Measurements from ENCODE around the gene HDAC4.

The HDAC4 gene

DNA sequence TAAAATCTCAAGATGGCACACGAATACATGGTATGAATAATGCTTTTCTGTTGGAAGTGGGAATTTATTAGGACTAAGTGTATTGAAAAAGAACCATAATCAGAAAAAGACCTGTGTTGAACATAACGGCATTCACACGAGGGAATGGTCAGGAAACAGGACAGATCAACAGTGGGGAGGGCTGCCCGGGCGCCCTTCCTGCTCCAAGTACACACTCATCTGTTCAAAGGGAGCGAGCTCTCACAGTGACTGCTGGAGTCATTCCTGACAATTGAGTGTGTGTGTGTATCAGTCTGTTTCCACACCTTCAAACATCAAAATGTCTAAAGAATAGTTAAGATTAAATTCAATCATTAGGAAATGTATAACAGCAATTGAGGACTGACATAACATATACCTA, 167.2 kb downstream of the HDAC4 start:
- DNase-seq, result no peak

DNA sequence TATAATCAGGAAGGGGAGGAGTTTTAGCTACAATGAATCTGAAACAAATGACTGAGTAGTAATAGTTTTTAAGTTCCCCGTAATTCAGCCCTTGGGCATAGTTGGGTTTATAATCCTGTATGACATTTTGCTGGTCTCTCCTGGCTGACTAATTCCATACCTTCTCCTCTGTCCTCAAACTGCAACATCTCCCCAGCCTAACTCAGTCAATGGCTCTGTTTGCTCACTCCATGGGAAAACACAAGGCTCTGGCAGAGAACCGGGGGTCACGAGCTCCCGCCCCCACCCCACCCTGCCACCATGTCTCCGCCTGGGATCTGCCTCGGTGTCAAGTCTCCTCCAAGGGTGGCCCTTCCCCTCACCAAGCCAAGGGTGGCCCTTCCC, 168.6 kb downstream of the HDAC4 start:
- DNase-seq, result no peak

GRCh38 chr2:239231231-239232194, 169.3 kb downstream of the HDAC4 start:
- DNase-seq, result peak; percentile 53

DNA sequence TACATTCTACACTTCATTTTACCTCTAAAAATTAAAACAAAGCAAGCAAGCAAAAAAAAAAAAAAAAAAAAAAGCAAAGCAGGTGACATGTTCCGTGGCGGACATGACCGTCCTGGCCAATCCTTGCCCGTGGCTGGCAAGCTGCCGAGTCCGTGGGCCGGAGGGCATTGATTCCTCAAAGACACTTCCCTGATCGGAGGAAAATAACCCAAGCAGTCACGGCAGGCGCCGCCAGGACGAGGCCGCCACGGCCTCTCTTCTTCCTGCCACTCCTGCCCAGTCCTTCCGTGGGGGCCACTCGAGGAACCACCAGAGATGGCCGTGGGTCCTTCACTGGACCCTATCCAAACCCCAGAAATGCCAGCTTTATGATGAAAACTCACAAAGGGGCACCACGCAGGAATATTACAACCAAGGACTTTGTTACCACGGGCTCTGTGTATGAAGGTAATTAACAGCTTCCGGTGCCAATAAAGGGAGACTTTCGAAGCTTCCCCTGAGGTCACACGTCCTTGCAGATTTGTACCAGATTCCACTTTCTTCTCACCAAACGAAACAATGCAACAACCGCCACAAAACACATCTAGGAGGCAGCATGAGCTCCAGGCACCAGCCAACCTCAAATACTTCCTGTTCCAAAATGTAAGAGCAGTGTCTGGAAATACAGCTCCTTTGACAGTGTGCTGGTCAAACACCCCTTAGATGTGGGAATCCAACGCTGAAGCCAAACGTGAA, 170.3 kb downstream of the HDAC4 start:
- DNase-seq, result peak; percentile 24

- no peak for DNase-seq
These were observed 171.1 kb downstream of the HDAC4 start for GRCh38 chr2:239229545-239230279.

- DNase-seq, result no peak
These were observed 173.0 kb downstream of the HDAC4 start for GRCh38 chr2:239227661-239228371.

- DNase-seq, result no peak
These were observed 173.9 kb downstream of the HDAC4 start for GRCh38 chr2:239226677-239227581.

DNA sequence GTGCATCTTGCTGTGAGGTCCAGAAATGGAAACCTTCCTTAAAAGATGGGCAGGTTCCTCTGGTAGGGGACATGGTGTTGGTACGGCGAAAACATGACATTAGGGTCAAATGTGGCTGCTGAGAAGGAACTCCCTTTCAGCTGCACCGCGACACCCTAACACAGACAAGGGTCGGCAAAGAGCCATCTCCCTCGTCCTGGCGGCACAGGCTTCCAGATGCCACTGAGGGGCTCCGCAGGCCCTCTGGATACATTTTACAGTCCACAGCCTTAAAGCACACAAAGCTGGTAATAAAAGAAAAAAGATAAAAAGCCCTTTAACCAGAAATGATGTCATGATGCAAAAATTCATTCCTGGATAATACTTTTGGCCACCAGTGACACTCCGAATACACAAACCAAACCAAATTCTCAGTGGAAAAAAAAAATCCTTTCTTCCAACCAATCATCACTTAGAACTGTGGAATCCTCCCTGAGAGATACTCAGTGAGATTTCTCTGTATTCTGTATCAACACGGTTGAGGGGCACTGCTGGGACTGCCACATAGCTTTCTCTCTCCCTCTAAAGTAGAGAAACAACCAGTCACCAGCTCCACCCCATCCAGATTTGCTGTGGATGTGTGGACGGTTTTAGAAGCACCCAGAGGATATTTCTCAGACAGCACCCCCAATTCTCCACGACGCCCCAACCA, 174.8 kb downstream of the HDAC4 start:
- DNase-seq, result no peak

DNA sequence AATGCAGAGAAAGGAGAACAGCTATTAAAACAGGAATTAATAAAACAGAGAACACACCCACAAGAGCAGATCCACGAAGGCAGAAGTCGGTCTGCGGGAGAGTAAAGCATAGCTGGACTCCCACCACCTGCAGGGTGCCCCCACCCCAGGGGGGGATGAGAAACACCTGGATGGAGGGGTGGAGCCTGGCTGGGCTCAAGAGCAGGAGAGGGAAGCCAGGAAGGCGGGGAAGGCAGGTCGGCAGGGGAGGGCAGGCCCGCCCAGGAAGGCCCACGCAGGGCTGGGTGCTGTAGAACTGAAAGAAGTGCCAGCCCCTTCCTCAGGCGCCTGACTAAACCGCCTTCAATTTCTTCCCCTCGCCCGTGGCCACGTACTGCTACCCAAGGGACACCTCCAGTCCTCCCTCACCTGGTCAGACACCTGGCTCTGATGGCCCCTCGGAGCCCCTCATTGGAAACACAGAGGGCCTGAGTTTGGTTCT, 175.4 kb downstream of the HDAC4 start:
- peak; percentile 34 for DNase-seq

DNA sequence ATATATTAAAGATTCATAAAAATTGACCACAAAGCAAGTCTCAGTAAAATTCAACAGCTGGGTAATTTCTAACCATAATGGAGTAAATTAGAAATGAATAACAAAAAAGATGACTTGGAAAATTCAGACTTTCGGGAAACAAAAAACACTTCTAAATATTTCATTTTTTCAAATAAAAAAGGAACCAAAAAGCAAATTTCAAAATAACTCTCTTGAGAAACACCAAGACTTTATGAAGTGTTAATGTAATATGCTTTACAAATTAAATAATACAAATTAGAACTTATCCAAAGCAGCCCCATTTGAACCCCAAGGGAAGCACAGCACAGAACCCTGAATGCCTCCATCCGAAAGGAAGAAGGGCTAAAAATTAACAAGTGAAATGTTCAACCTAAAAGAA, 175.9 kb downstream of the HDAC4 start:
- no peak for DNase-seq

- DNase-seq, result no peak
These were observed 176.6 kb downstream of the HDAC4 start for GRCh38 chr2:239224199-239224570.

DNA sequence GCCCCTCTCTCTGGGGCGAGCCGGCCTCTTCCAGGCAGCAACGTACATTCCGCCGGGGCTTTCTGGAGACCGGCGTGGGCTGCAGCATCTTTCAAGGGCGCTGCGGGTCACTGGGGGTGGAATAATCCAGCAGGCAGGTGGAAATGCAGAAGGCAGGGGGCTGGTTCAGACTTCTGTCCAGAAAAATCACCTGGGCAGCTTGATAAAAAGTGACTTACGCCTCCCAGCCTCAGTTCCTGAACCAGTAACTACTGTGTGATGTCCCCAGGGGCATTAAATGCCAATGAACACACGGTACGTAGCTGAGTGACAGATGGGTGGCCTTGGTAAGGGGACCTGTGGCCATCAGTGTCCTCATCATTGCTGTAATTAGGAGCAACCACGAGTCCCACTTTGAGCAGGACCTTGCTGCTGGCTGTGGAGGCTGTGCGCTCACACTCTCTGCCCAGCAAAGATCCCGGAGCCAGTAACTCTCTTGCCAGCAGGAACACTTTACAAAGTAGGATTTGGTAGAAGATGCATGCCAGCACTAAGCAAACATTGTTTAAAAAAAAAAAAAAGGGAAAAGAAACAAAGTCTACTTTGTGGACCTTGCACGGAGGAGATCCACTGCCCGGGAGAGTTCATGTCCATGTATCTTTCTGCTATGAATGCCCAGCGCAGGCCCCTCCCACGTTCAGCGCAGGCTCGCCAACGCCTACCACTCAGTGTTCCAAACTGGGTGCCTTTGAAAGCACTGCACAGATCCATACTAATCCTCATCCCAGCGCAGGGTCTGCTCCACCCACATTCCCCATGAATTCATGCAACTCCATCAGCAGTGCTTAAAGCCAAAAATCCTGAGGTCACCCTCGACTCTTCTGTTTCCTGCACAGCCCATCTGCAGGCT, 177.3 kb downstream of the HDAC4 start:
- no peak for DNase-seq

- DNase-seq, result no peak
These were observed 178.0 kb downstream of the HDAC4 start for GRCh38 chr2:239222706-239223309.

DNA sequence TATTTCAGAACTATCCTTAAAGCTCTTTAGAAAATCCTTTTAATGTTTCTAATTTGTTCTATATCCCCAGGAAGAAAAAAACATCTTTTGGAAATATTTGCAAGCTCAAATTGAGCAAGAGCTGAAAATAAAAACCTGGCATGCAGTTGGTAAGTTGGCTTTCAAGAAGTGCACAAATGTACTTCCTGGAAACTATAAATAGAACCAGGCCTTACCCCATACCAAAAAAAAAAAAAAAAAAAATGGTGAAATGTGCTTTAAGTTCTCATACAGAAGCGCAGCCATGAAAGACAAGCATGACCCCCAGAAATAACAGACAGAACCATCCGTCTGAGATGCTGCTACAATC, 178.5 kb downstream of the HDAC4 start:
- no peak for DNase-seq

- DNase-seq, result no peak
These were observed 179.8 kb downstream of the HDAC4 start for GRCh38 chr2:239220981-239221396.

DNA sequence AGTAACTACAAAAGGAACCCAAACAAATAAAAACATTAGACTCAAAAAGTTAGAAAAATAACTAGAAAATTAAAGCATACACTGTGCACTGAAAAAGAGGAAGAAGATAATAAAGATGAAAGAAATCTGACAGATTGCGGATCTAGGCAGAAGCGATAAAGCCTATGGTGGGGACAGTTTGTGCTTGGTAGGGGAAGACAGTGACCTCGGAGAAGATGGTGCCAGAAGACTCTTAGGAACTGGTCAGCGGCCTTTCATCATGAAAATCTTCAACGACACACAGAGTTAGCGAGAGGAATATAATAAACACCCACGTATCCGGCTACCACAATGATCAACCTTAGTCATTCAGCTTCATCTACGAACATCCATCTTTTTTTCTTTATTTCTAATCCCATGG, 180.5 kb downstream of the HDAC4 start:
- no peak for DNase-seq

DNA sequence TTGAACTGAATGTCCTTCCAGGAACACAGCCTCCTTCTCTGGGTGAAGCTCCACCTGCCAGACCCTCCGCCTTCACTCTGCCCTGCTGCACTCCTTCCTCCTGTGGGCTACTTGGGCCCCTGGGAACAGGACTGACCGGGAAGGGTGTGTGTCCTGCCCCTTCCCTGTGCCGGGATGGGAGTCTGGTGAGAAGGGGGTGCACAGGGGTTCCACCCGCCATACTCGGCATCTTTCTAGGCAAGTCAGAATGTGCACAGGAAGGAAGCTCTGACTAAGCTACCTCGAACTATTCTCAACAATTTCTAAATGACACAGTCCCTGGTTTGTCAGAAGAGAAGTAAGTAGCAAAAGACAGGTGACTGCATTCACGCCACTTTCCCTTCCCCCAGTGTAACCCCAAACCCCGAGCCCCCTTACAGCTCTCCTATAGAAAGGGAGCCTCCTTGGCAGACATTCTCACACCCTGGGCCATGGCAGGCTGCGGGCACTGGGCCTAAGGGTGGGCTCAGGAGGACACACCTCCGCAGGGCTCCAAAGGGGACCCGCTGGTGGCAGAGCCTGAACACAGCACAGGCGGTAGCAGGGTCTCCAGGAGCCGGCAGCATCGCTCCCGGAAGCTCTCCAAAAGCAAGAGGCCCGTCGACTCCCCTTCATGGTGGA, 184.1 kb downstream of the HDAC4 start:
- peak; percentile 40 for DNase-seq

- no peak for DNase-seq
These were observed 184.7 kb downstream of the HDAC4 start for GRCh38 chr2:239215988-239216613.
